Right lobe of liver (tissue), 6 donors: ENCODE results near the gene SARNP. TPM values are rescaled to one million over a fixed set of nuclear protein-coding genes. Genes with fewer than 3 reads are reported as not detected.

ENCODE experiments used
- ATAC-seq, 4 donors: fragments of 200-7000 bp; cut with Tn5 transposase; one replicate each; pipeline ENCODE4 v1.9.1; 2020; ENCODE audit warnings: mild to moderate bottlenecking in 4 of 4, moderate library complexity in 4 of 4
- DNase-seq, 3 donors: peaks; one replicate each; pipeline ENCODE4 v3.0.0-alpha.2; 2020
- H3K27ac ChIP-seq, 3 donors: fragments of 200-600 bp; one replicate each; pipeline ENCODE4 v1.8.0; 2022
- H3K27me3 ChIP-seq, 2 donors: fragments of 200-600 bp; one replicate each; pipeline ENCODE4 v1.8.0; 2022
- H3K36me3 ChIP-seq, 4 donors: fragments of 200-600 bp; sonication (generic) in 1 of 4; one replicate each; pipeline versions ENCODE4 v1.5.1 to v1.8.0; 2017 to 2022; ENCODE audit warnings: control low read depth in 1 of 4
- H3K4me1 ChIP-seq, 4 donors: fragments of 200-600 bp; sonication (generic) in 1 of 4; one replicate each; pipeline versions ENCODE4 v1.5.1 to v1.8.0; 2017 to 2022; ENCODE audit warnings: control low read depth in 1 of 4
- H3K4me3 ChIP-seq, 3 donors: fragments of 200-600 bp; one replicate each; pipeline ENCODE4 v1.8.0; 2022
- H3K9me3 ChIP-seq, 4 donors: fragments of 200-600 bp; sonication (generic) in 1 of 4; one replicate each; pipeline versions ENCODE4 v1.5.1 to v1.8.0; 2017 to 2022; ENCODE audit warnings: control low read depth in 1 of 4
- CTCF ChIP-seq, 4 donors: fragments of 200-600 bp in 3 of 4; fragments of 450-650 bp in 1 of 4; IDR thresholded peaks; one replicate each; pipeline versions ENCODE4 v1.5.1 to v1.8.0; 2016 to 2022; ENCODE audit warnings: antibody characterized with exemption in 4 of 4, mild to moderate bottlenecking in 2 of 4
- POLR2A ChIP-seq: fragments of 450-650 bp; IDR thresholded peaks from one replicate; pipeline ENCODE4 v1.6.1; 2017; ENCODE audit warnings: antibody characterized with exemption, mild to moderate bottlenecking
- WGBS: methylation state at CpG from one replicate; pipeline ENCODE4 v1.1.6; 2018; ENCODE audit warnings: low coverage, low lambda C conversion rate; ENCODE audit not compliant: insufficient coverage; ENCODE audit errors: missing lambda C conversion rate; 5-methylcytosine and 5-hydroxymethylcytosine counted together
- intact Hi-C, 2 donors: fragments of 100-400 bp; cut with DNase I; formaldehyde crosslinking; loops; one replicate each; pipeline versions ENCODE4 v1.11.2 to v1.14.1; 2022
- total RNA-seq, 6 experiments: library from RNA; depleted of rRNA in 2 of 6; stranded (reverse); fragments of >200 nt in 2 of 6; fragmentation: NEBNext Ultra II Directional in 3 of 6; extraction: Animal tissue kit (Norgen Biotek cat#: 25700) in 3 of 6; gene quantifications; one replicate each; pipeline versions ENCODE4 v1.1.0 to v1.2.4, GENCODE V29; 2016 to 2023
- donor health status: DM: no; HTN: yes; CAD: no.
- donor health status: DM: no; HTN: no; CAD: no.
- donor health status: DM: no; HTN: no; CAD: no.
- donor health status: DM: no; HTN: yes; CAD: no.
- donor health status: DM: no; HTN: yes; CAD: no.

SARNP gene
- total RNA-seq, 6 experiments from 2014 or later: 11.3 to 22.3 (median 17.0) TPM

DNA sequence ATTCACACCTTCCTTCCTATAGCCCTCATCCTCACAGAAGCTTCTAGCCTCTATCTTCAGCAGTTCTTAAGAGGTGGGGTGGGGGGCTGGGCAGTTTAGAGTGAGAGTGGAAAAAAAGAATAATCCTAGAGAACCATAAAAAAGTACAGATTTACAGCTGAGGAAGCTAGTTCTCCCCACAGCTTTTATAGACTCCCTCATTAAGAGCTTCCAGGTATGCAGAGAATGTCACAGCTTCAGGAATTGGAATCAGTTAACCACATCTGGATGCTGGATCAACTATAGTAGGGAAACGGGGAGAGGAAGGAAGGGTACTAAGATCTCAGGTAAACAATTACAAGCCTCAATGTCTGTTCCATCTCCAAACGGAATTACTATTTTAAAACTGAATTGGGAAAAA, 62.3 kb downstream of the SARNP start:
- TF ChIP-seq POLR2A (no peak), CTCF (IDR thresholded peaks at IDR 0.05) (no peak)
- Histone ChIP-seq H3K9me3 (no peaks in the 10 kb centered on the region), H3K27ac (no peak overlapping the region), H3K4me3 (no peak overlapping the region), H3K36me3 (peaks cover 0 to 56% (median 33%) of the 10 kb centered on the region in 4 donors), H3K4me1 (no peaks in the 10 kb centered on the region), H3K27me3 (no peaks in the 10 kb centered on the region)
- 69% methylated on average over 2 of the region's 2 CpGs for WGBS
- DNase-seq (no peak), ATAC-seq (no peak)
- intact Hi-C loops: no loop called here

GRCh38 chr12:55748230-55748993, 69.1 kb downstream of the SARNP start:
- Histone ChIP-seq H3K27me3 (no peaks in the 10 kb centered on the region), H3K27ac (no peak overlapping the region), H3K9me3 (no peaks in the 10 kb centered on the region), H3K36me3 (peaks cover 0 to 17% (median 5%) of the 10 kb centered on the region in 4 donors), H3K4me3 (no peak overlapping the region), H3K4me1 (peaks cover 0 to 7% (median 0%) of the 10 kb centered on the region in 4 donors)
- TF ChIP-seq POLR2A (no peak), CTCF (IDR thresholded peaks at IDR 0.05) (no peak)
- WGBS: 89% methylated on average over 5 of the region's 18 CpGs
- intact Hi-C loops: loop anchor here in 1 of 2 donors (10.0 kb wide), 2 partner anchors 46 to 186 kb away; partner anchors contain the start of gene DGKA
- no peak for ATAC-seq
- DNase-seq: no peak

DNA sequence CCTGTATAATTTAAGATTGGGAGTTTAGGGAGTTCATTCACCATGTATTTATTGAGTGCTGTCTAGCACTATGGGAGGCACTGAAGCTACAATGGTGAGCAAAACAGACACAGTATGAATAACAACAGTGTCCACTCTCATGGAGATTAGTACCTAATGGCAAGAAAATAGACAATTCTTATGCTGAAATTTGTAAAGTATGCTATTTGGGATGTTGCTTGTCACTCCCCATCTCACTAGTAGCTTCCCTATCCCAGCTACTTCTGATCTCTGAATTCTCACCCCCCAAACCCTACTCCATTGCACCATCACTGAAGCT, 70.7 kb downstream of the SARNP start:
- TF ChIP-seq CTCF (IDR thresholded peaks at IDR 0.05): no peak
- no peak for TF ChIP-seq POLR2A
- Histone ChIP-seq H3K9me3 (no peaks in the 10 kb centered on the region), H3K27ac (no peak overlapping the region), H3K4me3 (no peak overlapping the region), H3K36me3 (peaks cover 0 to 6% (median 0%) of the 10 kb centered on the region in 4 donors), H3K27me3 (no peaks in the 10 kb centered on the region), H3K4me1 (peaks cover 0 to 8% (median 0%) of the 10 kb centered on the region in 4 donors)
- DNase-seq (no peak), ATAC-seq (no peak)
- intact Hi-C loops: loop anchor here in 1 of 2 donors (10.0 kb wide), 2 partner anchors 48 to 188 kb away; partner anchors contain the start of gene DGKA

DNA sequence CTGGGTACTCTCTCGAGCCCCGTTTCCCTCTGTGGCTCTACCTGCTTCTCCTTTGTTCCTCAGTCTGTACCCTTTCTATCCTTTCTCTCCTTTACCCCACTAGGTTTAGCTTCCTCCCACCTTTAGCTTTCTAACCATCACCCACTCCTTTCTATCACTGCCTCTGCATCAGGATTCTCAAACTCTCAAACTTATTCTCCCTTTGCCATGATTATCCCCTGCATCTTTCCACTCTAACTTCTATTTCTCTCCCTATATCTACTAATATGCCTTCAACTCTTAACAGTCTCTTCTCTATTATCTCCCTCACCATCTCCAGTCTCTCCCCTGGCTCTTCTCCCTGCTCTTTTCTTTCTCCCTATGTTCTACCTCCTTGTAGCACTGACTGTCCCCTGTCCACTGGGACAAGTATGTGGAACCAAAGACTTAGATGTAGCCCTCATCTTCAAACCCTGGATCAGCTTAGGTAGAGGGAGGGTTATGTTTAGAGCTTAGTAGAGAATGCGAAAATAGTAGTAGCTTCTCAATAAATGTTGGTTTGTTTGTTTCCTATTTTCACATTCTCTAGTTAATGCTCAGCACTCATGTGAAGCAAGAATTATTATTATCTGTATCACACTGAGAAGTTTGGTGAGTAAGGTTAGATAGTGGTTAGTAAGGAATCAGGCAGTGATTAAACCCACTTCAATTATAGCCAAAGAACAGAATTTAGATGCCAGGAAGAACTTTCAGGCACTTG, 71.2 kb downstream of the SARNP start:
- TF ChIP-seq CTCF (IDR thresholded peaks at IDR 0.05) (no peak), POLR2A (no peak)
- Histone ChIP-seq H3K36me3 (peaks cover 0 to 1% (median 0%) of the 10 kb centered on the region in 4 donors), H3K27me3 (no peaks in the 10 kb centered on the region), H3K27ac (no peak overlapping the region), H3K9me3 (no peaks in the 10 kb centered on the region), H3K4me1 (peaks cover 0 to 8% (median 0%) of the 10 kb centered on the region in 4 donors), H3K4me3 (no peak overlapping the region)
- no peak for DNase-seq
- 45% methylated on average over 3 of the region's 3 CpGs for WGBS
- intact Hi-C loops: loop anchor here in 1 of 2 donors (10.0 kb wide), 2 partner anchors 48 to 188 kb away; partner anchors contain the start of gene DGKA
- ATAC-seq: no peak
